ENCODE measurements around the gene P3H1. TPM values are rescaled to one million over a fixed set of nuclear protein-coding genes. Genes with fewer than 3 reads are reported as not detected.

Gene P3H1
- total RNA-seq, 1 experiment from 2014 or later = 57.8 TPM

- no peak overlapping the region for H3K4me3 ChIP-seq (ENCODE audit: low read depth, low read length, poor library complexity, severe bottlenecking)
- H3K9me3 ChIP-seq (ENCODE audit: low read depth, low read length, poor library complexity, severe bottlenecking) = no peaks in the 10 kb centered on the region
- H3K27me3 ChIP-seq (replicated peaks; ENCODE audit: insufficient read depth, low read depth, low read length, poor library complexity) = no peaks in the 10 kb centered on the region
- H3K4me1 ChIP-seq (ENCODE audit: insufficient read depth, low read length, poor library complexity, severe bottlenecking) = no peaks in the 10 kb centered on the region
- no TSS peak for BruUV-seq (replicated peaks)
- DNase-seq (ENCODE audit: low spot score) = no peak
- H3K27ac ChIP-seq (ENCODE audit: low read depth, low read length, poor library complexity, severe bottlenecking) = no peak overlapping the region
- ChIA-PET CTCF (no interaction called here), POLR2A (ENCODE audit: low non-redundant PET) (no interaction called here)
- H3K36me3 ChIP-seq (ENCODE audit: insufficient read depth, low read length, poor library complexity, severe bottlenecking) = no peaks in the 10 kb centered on the region
- intact Hi-C loops (cut with micrococcal nuclease; ENCODE audit: unreplicated experiment) = no loop called here
- TF ChIP-seq CTCF (conservative IDR thresholded peaks at IDR 0.05; ENCODE audit: low read depth, low read length) (no peak), EZH2 (IDR thresholded peaks at IDR 0.05; ENCODE audit: borderline replicate concordance, low read depth, low read length, poor library complexity, severe bottlenecking) (no peak)
These were observed 35.1 kb upstream of the P3H1 start for GRCh38 chr1:42801832-42802473.

- no TSS peak for BruUV-seq (replicated peaks)
- H3K4me3 ChIP-seq (ENCODE audit: low read depth, low read length, poor library complexity, severe bottlenecking) = no peak overlapping the region
- no peaks in the 10 kb centered on the region for H3K9me3 ChIP-seq (ENCODE audit: low read depth, low read length, poor library complexity, severe bottlenecking)
- H3K27ac ChIP-seq (ENCODE audit: low read depth, low read length, poor library complexity, severe bottlenecking) = no peak overlapping the region
- TF ChIP-seq EZH2 (IDR thresholded peaks at IDR 0.05; ENCODE audit: borderline replicate concordance, low read depth, low read length, poor library complexity, severe bottlenecking) = no peak
- no peak for TF ChIP-seq CTCF (conservative IDR thresholded peaks at IDR 0.05; ENCODE audit: low read depth, low read length)
- intact Hi-C loops (cut with micrococcal nuclease; ENCODE audit: unreplicated experiment) = no loop called here
- H3K36me3 ChIP-seq (ENCODE audit: insufficient read depth, low read length, poor library complexity, severe bottlenecking) = no peaks in the 10 kb centered on the region
- DNase-seq (ENCODE audit: low spot score) = no peak
- ChIA-PET CTCF (no interaction called here), POLR2A (ENCODE audit: low non-redundant PET) (no interaction called here)
- H3K4me1 ChIP-seq (ENCODE audit: insufficient read depth, low read length, poor library complexity, severe bottlenecking) = no peaks in the 10 kb centered on the region
- no peaks in the 10 kb centered on the region for H3K27me3 ChIP-seq (replicated peaks; ENCODE audit: insufficient read depth, low read depth, low read length, poor library complexity)
These were observed 31.2 kb upstream of the P3H1 start for GRCh38 chr1:42797979-42798378.

GRCh38 chr1:42797414-42797813, 30.6 kb upstream of the P3H1 start:
- intact Hi-C loops (cut with micrococcal nuclease; ENCODE audit: unreplicated experiment) = no loop called here
- no peak for DNase-seq (ENCODE audit: low spot score)
- H3K4me1 ChIP-seq (ENCODE audit: insufficient read depth, low read length, poor library complexity, severe bottlenecking) = no peaks in the 10 kb centered on the region
- no peak overlapping the region for H3K4me3 ChIP-seq (ENCODE audit: low read depth, low read length, poor library complexity, severe bottlenecking)
- BruUV-seq (replicated peaks) = no TSS peak
- no peaks in the 10 kb centered on the region for H3K9me3 ChIP-seq (ENCODE audit: low read depth, low read length, poor library complexity, severe bottlenecking)
- H3K36me3 ChIP-seq (ENCODE audit: insufficient read depth, low read length, poor library complexity, severe bottlenecking) = no peaks in the 10 kb centered on the region
- ChIA-PET CTCF (no interaction called here), POLR2A (ENCODE audit: low non-redundant PET) (no interaction called here)
- H3K27me3 ChIP-seq (replicated peaks; ENCODE audit: insufficient read depth, low read depth, low read length, poor library complexity) = no peaks in the 10 kb centered on the region
- no peak overlapping the region for H3K27ac ChIP-seq (ENCODE audit: low read depth, low read length, poor library complexity, severe bottlenecking)
- TF ChIP-seq CTCF (conservative IDR thresholded peaks at IDR 0.05; ENCODE audit: low read depth, low read length) = no peak
- no peak for TF ChIP-seq EZH2 (IDR thresholded peaks at IDR 0.05; ENCODE audit: borderline replicate concordance, low read depth, low read length, poor library complexity, severe bottlenecking)
